Naive thymus-derived CD8-positive, alpha-beta T cell (primary cell): ENCODE data around the gene SLC5A10. TPM values are rescaled to one million over a fixed set of nuclear protein-coding genes. Genes with fewer than 3 reads are reported as not detected.
A peak's percentile ranks its signal among the peaks of the same experiment; 100 is the strongest.

Experiments used
- ATAC-seq, 2 donors: fragments of 150-1000 bp; cut with Tn5 transposase in 1 of 2; sonication (Bioruptor Pico), chemical (Tn5 transposase) in 1 of 2; 1 replicate in 1 of 2; 2 replicates in 1 of 2; pipeline ENCODE4 v1.10.0; 2021; ENCODE audit warnings: mild to moderate bottlenecking in 2 of 2, moderate library complexity in 2 of 2
- POLR2A ChIA-PET: fragments of 350-600 bp; sonication (Branson Sonifier 250); formaldehyde crosslinking; loops from one replicate; lab custom pipeline; 2021; ENCODE audit warnings: antibody characterized with exemption; lab: Charles Lee
- DNase-seq, 10 donors: peaks; one replicate each; pipeline versions ENCODE4 v3.0.0 to v3.0.0-alpha.2; 2020 to 2022
- H3K27ac Mint-ChIP-seq, 10 donors: one replicate each; pipeline ENCODE4 v1.8.0; 2020 to 2022; ENCODE audit warnings: mild to moderate bottlenecking in 10 of 10, mixed read lengths in 10 of 10, moderate library complexity in 4 of 10, inconsistent platforms in 1 of 10
- H3K27me3 Mint-ChIP-seq, 5 donors: one replicate each; pipeline ENCODE4 v1.8.0; 2021 to 2022; ENCODE audit warnings: mixed read lengths in 5 of 5
- H3K36me3 Mint-ChIP-seq, 3 donors: one replicate each; pipeline ENCODE4 v1.8.0; 2020 to 2022; ENCODE audit warnings: mixed read lengths in 3 of 3, mild to moderate bottlenecking in 2 of 3, inconsistent platforms in 1 of 3
- H3K4me1 Mint-ChIP-seq, 4 donors: one replicate each; pipeline ENCODE4 v1.8.0; 2021 to 2022; ENCODE audit warnings: mixed read lengths in 4 of 4
- H3K4me3 Mint-ChIP-seq, 10 donors: one replicate each; pipeline ENCODE4 v1.8.0; 2020 to 2022; ENCODE audit warnings: mild to moderate bottlenecking in 10 of 10, mixed read lengths in 10 of 10, moderate library complexity in 6 of 10, inconsistent platforms in 1 of 10
- H3K9me3 Mint-ChIP-seq, 9 donors: one replicate each; pipeline ENCODE4 v1.8.0; 2020 to 2022; ENCODE audit warnings: mixed read lengths in 9 of 9, mild to moderate bottlenecking in 3 of 9, inconsistent platforms in 1 of 9, moderate library complexity in 1 of 9
- polyA plus RNA-seq, 3 donors: library from polyadenylated mRNA; unstranded; fragments of 300-500 nt; fragmentation: Illumina TruSeq; gene quantifications; one replicate each; pipeline ENCODE4 v1.2.3, GENCODE V29; 2021
- total RNA-seq, 8 experiments: library from RNA in 2 of 8; stranded (reverse) in 2 of 8; gene quantifications; one replicate each; pipeline ENCODE4 v1.2.3 and lab custom pipeline; 2021 to 2026

The SLC5A10 gene
- total and polyA plus RNA-seq, 5 experiments from 2014 or later: 0.06 to 0.25 (median 0.09) TPM; not detected in 2

GRCh38 chr17:19012171-19013080, 60.5 kb downstream of the SLC5A10 start:
- DNase-seq: no peak
- peak overlapping the region in 2 of 10 donors; percentile 57 to 60 for H3K27ac Mint-ChIP-seq
- POLR2A ChIA-PET: interaction anchor here (0.5 kb wide), 1 partner anchor 65 kb away, joined by 3 read pairs; no protein-coding TSS in a partner anchor

DNA sequence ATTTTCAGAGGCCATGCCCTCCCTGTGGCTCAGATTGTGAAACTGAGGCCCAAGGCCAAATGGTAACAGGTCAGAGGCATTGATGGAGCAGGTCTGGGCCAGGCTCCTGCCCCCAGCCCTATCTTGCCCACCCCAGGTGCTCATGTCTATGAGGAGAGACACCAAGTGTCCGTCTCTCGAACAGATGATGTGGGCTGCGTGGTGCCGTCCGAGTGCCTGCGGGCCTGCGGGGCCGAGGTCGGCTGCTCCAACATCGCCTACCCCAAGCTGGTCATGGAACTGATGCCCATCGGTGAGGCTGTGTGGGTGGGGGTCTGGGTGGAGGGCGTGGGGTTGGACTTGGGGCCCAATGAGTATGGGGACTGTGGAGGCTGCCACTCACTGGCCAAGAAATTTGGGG, 61.3 kb downstream of the SLC5A10 start:
- Mint-ChIP-seq H3K27ac (no peak overlapping the region), H3K27me3 (no peaks in the 10 kb centered on the region), H3K9me3 (no peaks in the 10 kb centered on the region), H3K4me3 (no peak overlapping the region), H3K36me3 (no peaks in the 10 kb centered on the region), H3K4me1 (peaks cover 7 to 23% (median 14%) of the 10 kb centered on the region in 4 donors)
- no peak for ATAC-seq
- no peak for DNase-seq
- POLR2A ChIA-PET: interaction anchor here (0.5 kb wide), 1 partner anchor 66 kb away, joined by 3 read pairs; no protein-coding TSS in a partner anchor

More at GRCh38 chr17:19012171-19013080, 60.5 kb downstream of the SLC5A10 start:
- Mint-ChIP-seq H3K27me3 (no peaks in the 10 kb centered on the region), H3K9me3 (no peaks in the 10 kb centered on the region), H3K4me3 (no peak overlapping the region), H3K4me1 (peaks cover 5 to 29% (median 17%) of the 10 kb centered on the region in 4 donors), H3K36me3 (no peaks in the 10 kb centered on the region)
- ATAC-seq: no peak

- Mint-ChIP-seq H3K27me3 (no peaks in the 10 kb centered on the region), H3K27ac (peak overlapping the region in 2 of 10 donors; percentile 35 to 61), H3K9me3 (no peaks in the 10 kb centered on the region), H3K4me3 (no peak overlapping the region), H3K4me1 (peaks cover 9 to 28% (median 18%) of the 10 kb centered on the region in 4 donors), H3K36me3 (no peaks in the 10 kb centered on the region)
- POLR2A ChIA-PET: no interaction called here
- ATAC-seq (no peak), DNase-seq (no peak)
Observed at GRCh38 chr17:19013806-19014627, 62.1 kb downstream of the SLC5A10 start.

GRCh38 chr17:19014628-19015215, 62.8 kb downstream of the SLC5A10 start:
- Mint-ChIP-seq H3K27me3 (no peaks in the 10 kb centered on the region), H3K9me3 (no peaks in the 10 kb centered on the region), H3K4me3 (no peak overlapping the region), H3K27ac (no peak overlapping the region), H3K4me1 (peaks cover 10 to 31% (median 19%) of the 10 kb centered on the region in 4 donors), H3K36me3 (no peaks in the 10 kb centered on the region)
- no peak for DNase-seq
- POLR2A ChIA-PET: no interaction called here
- no peak for ATAC-seq

DNA sequence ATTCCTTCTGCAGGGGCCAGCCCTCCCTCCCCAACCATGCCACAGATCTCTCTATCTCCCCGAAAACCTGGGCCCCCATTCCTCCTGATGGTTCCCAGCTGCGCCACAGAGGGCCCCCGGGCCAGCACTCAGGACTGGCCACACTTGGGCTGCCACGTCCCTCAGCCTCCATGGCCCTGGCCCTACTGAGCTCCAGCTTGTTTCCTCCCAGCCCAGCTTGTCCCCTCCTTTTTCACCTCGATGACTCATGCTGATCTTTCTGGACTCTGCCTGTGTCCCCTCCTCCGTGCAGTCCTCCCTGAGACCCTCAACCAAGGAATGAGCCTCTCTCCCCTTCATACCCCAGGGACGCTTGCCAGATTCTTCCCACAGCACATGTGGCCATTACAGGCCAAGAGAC, 63.5 kb downstream of the SLC5A10 start:
- POLR2A ChIA-PET: interaction anchor here (1.5 kb wide), 1 partner anchor 9 kb away, joined by 3 read pairs; no protein-coding TSS in a partner anchor
- peaks cover 0 to 6% (median 0%) of the 10 kb centered on the region in 3 donors for H3K36me3 Mint-ChIP-seq
- DNase-seq (no peak), ATAC-seq (no peak)
- H3K4me3 Mint-ChIP-seq: no peak overlapping the region
- peaks cover 13 to 37% (median 23%) of the 10 kb centered on the region in 4 donors for H3K4me1 Mint-ChIP-seq
- peak overlapping the region in 4 of 10 donors; percentile 25 to 64 (median 55) for H3K27ac Mint-ChIP-seq
- no peaks in the 10 kb centered on the region for H3K27me3 Mint-ChIP-seq
- H3K9me3 Mint-ChIP-seq: no peaks in the 10 kb centered on the region

- Mint-ChIP-seq H3K27ac (peak overlapping the region in 2 of 10 donors; percentile 48 to 88), H3K4me1 (peaks cover 14 to 32% (median 24%) of the 10 kb centered on the region in 4 donors), H3K9me3 (no peaks in the 10 kb centered on the region), H3K4me3 (no peak overlapping the region), H3K27me3 (no peaks in the 10 kb centered on the region), H3K36me3 (peaks cover 0 to 13% (median 0%) of the 10 kb centered on the region in 3 donors)
- POLR2A ChIA-PET: interaction anchor here (0.6 to 1.5 kb wide), 3 partner anchors 8 to 1060 kb away, joined by 3 to 6 read pairs (median 3); no protein-coding TSS in a partner anchor
- ATAC-seq: no peak
- no peak for DNase-seq
Observed at GRCh38 chr17:19016297-19016696, 64.3 kb downstream of the SLC5A10 start.

- Mint-ChIP-seq H3K27me3 (no peaks in the 10 kb centered on the region), H3K4me1 (peaks cover 14 to 32% (median 24%) of the 10 kb centered on the region in 4 donors), H3K9me3 (no peaks in the 10 kb centered on the region), H3K27ac (peak overlapping the region in 9 of 10 donors; percentile 15 to 90 (median 77)), H3K4me3 (peak overlapping the region in 1 of 10 donors; percentile 72), H3K36me3 (peaks cover 0 to 15% (median 0%) of the 10 kb centered on the region in 3 donors)
- DNase-seq (peak in 1 of 10 donors; percentile 57), ATAC-seq (no peak)
- POLR2A ChIA-PET: interaction anchor here (0.6 to 3.1 kb wide), 3 partner anchors 8 to 936 kb away, joined by 3 to 13 read pairs (median 6); partner anchors contain the start of gene FAM83G
Observed at GRCh38 chr17:19016881-19017280, 64.9 kb downstream of the SLC5A10 start.

DNA sequence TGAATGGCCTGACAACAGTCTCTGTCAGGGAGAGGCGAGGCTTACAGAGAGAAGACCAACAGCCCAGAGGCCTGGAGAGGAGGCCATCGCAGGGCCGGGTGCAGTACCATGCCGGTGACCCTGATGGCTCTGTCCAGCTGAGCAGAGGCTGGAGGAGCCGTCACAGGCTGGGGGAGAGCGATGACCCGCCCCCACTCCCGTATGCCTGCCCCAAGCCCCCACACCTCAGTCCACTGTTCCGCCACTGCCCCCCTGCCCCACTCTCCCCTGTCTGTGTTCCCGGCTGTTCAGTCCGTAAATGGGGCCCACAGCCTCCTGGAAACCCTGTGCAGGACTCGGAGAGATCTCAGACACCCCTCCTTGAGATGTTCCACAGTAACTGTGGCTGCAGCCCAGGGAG, 65.4 kb downstream of the SLC5A10 start:
- Mint-ChIP-seq H3K9me3 (no peaks in the 10 kb centered on the region), H3K36me3 (peaks cover 0 to 15% (median 0%) of the 10 kb centered on the region in 3 donors), H3K27me3 (no peaks in the 10 kb centered on the region), H3K27ac (peak overlapping the region in 9 of 10 donors; percentile 25 to 90 (median 63)), H3K4me3 (no peak overlapping the region), H3K4me1 (peaks cover 14 to 33% (median 24%) of the 10 kb centered on the region in 4 donors)
- no peak for DNase-seq
- no peak for ATAC-seq
- POLR2A ChIA-PET: interaction anchor here (3.1 kb wide), 1 partner anchor 13 kb away, joined by 13 read pairs; the partner anchor contains the start of gene FAM83G

DNA sequence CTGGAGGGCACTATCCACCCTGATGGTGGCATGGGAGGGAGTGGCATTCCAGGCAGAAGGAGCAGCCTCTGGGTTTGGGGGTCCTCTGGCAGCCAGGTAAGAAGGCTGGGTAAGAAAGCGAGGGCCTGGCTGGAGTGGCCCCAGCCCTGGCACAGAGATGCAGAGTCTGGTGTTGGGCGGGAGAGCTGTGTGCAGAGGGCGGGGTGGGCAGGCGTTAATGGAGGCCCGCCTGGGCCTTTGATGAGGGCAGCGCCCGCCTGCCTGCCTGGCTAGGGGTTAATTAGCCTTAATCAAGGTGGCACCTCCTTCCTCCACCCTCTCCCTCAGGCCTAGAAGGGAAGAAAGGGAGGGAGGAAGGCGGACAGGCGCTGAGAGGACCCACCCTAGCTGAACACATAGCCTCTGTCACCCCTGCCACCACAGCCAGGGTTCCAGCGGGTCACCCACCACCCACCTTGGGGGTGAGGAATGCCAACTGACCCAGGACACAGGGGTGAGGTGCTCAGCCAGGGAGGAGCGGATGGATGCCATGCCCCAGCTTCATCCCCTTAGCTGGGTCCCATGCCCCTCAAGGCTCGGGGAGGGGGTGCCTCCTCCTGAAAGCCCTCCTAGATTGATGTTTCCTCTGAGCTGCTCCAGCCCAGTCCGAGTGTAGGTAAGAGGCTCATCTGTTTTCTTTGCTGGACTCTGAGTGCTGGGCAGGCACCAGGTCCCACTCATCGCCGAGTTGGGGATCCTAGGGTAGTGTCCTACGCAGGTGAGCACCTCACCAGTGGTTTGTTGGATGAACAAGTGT, 66.0 kb downstream of the SLC5A10 start:
- Mint-ChIP-seq H3K27me3 (no peaks in the 10 kb centered on the region), H3K36me3 (peaks cover 0 to 20% (median 0%) of the 10 kb centered on the region in 3 donors), H3K4me1 (peaks cover 14 to 40% (median 28%) of the 10 kb centered on the region in 4 donors), H3K27ac (peak overlapping the region in 8 of 10 donors; percentile 25 to 88 (median 60)), H3K9me3 (no peaks in the 10 kb centered on the region), H3K4me3 (no peak overlapping the region)
- DNase-seq: peak in 1 of 10 donors; percentile 54
- POLR2A ChIA-PET: interaction anchor here (0.6 to 3.1 kb wide), 6 partner anchors 14 to 103 kb away, joined by 3 to 13 read pairs (median 4); partner anchors contain the start of gene FAM83G
- no peak for ATAC-seq

DNA sequence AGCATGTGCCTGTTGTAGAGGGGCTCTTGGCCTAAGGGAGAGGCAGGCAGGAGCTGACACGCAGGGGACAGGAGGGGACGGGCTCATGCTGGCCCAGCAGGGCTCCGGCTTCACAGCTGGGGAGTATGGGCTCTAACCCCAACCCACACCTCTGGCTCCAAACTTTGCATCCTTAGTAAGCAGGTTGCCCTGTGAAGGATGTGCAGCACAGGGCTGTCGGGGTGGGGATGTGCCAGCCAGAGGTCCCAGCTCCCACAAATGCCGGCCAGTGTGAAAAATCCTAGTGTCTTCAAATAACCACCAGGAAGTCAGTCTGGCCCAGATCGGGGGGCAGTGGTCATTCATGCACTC, 66.6 kb downstream of the SLC5A10 start:
- Mint-ChIP-seq H3K4me3 (no peak overlapping the region), H3K36me3 (peaks cover 0 to 21% (median 0%) of the 10 kb centered on the region in 3 donors), H3K27me3 (no peaks in the 10 kb centered on the region), H3K4me1 (peaks cover 14 to 44% (median 30%) of the 10 kb centered on the region in 4 donors), H3K9me3 (no peaks in the 10 kb centered on the region), H3K27ac (peak overlapping the region in 6 of 10 donors; percentile 52 to 74 (median 69))
- POLR2A ChIA-PET: interaction anchor here (0.6 to 3.1 kb wide), 8 partner anchors 9 to 104 kb away, joined by 3 to 13 read pairs (median 4); partner anchors contain the start of gene FAM83G
- no peak for ATAC-seq
- peak in 1 of 10 donors; percentile 55 for DNase-seq
